GM21526 (cell line): ENCODE data around the gene ATG7.

Experiments
- ATAC-seq: cut with Tn5 transposase; IDR thresholded peaks from one replicate; pipeline ENCODE4 v1.9.1; 2021; ENCODE audit warnings: moderate library complexity; ENCODE audit not compliant: unreplicated experiment, low FRiP score

Gene ATG7

DNA sequence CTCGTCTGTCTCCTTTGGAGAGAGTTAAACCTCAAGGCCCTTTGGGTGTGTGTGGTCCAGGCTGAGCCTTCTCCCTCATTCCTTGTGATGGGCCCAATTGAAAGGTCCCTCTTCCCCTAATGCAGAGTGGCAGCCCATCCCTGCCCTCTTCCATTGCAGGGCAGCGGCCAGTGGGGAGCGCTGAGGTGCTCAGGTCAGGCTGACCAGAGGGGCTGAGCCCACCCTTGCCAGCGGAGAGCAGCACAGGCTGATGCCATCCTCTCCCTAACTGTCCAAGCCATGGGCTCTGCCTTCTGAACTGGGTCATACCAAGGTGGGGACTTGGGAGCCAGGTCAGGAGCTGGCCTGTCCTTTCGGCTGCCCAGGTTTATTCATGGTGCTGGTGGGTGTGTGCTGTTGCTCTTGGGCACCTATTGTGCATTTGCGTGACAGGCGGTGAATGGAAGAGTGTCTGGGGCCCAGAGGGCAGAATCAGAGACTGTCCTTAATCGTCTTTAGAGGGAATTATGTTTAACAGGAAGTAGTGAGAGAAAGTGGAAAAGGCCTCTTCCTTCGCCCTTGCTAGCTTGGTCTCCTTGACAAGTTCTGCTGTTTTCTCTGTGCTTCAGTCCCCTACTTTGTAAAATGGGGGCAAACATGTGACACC lies 274.6 kb downstream of the ATG7 start:
- ATAC-seq, result no peak

DNA sequence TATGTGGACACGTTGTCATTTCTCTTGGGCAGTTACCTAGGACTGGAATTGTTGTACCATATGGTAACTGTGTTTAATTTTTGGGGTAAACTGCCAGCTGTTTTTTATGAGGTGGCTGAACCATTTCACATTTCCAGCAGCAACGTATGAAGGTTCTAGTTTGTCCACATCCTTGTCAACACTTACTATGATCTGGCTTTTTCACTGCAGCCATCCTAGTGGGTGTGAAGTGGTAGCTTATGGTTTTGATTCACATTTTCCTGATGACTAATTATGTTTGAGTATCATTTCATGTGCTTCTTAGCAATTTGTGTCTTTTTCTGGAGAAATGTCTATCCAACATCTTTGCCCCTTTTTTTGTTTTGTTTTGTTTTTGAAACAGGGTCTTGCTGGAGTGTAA lies 275.3 kb downstream of the ATG7 start:
- ATAC-seq, result no peak

DNA sequence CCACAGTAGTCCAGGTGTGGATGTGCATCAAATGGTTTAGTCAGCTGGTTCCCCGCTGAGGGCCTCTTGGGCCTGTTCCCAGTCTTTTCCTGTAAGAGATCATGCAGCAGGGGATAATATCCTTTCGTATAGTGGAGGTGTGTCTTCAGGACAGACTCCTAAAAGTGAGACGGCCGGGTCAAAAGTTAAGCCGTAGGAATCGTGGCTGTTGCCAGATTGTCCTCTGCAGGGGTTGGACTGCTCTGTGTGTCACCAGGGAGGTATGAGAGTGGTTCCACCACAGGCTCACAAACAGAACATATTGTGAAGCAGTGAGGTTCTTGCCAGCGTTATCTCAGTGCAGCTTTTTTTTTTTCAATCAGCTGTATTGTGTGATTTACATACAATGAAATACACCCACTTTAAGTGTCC lies 276.5 kb downstream of the ATG7 start:
- no peak for ATAC-seq

DNA sequence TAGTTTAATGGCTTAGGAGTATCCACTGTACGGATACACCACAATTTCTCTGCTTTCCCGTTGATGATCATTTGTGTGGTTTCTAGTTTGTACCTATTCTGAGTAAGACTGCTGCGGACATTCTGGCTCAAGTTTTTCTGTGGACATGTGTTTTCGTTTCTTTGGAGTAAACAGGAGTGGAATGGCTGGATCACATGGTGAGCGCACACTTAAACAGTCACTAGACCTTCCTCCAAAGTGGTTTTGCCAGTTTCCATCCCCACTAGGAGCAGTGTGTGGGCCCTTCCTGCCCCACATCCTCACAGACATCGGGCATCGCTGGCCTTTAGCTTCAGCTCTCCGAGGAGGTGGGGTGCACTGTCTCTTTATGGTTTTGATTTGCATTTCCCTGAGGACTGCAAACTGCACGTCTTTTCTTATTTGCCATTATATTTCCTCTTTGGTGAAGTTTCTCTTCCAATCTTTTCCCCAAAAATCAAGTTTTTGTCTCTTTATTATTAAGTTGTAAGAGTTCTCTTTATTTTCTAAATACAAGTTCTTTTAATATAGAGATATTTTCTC lies 277.5 kb downstream of the ATG7 start:
- no peak for ATAC-seq

DNA sequence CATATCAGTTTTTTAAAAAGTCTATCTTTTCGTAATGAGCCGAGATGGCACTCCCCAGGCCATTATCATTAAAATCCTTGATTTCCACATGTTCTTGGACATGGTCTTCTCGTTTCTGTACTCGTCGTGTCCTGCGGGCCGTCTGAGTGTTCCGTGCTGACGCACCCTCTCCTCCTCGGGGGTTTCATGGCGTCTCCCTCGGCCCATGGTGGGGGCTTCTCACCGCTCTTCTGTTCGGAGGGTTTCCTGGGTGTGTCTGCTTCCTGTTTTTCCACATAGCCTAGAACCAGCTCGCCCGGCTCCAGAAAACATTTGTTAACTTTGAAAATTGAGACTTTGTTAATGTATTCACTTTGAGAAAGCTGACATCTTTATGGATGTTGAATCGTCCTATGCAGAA lies 278.8 kb downstream of the ATG7 start:
- ATAC-seq, result no peak

DNA sequence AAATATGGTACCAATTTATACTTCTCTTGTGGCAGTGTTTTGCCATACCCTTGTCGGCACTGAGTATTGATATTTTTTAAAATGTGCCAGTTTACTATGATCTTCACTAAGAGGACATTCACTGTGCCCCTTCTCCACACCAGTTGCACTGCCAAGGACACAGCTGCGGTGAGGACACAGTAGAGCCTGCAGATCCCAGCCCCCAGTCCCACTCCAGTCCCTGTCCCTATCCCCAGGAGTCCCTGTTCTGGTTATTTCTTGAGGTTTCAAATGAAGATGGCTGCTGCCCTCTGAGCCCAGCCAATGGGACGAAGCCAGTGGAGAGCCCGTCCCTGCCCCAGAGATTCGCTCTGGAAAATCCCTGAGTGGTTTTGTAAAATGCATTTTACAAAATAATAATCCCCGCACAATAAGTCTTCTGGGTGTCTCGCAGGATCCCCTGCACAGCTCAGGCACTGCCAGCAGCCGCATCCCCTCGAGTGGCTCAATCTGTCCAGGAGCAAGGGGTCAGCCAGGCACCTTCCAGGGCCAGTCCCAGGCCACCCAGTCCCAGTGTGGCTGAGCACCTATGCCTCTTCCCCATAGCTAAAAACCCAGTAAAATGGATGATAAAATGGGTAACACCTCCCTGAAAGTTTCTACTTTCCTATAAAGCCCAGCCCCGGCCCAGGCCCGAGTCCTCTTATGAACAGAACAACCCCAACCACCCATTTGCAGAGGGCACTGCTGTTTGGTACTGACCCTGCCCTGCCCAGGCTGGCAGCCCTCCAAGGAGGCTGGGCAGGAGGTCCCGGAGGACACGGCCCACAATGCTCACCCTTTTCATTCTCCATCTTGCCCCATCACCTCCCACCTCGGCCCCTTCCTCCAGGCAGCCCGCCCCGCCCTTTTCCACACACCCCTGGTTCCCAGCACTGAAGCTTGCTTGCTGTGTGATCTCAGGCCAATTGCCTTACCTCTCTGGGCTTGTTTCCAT lies 280.4 kb downstream of the ATG7 start:
- ATAC-seq, result no peak

DNA sequence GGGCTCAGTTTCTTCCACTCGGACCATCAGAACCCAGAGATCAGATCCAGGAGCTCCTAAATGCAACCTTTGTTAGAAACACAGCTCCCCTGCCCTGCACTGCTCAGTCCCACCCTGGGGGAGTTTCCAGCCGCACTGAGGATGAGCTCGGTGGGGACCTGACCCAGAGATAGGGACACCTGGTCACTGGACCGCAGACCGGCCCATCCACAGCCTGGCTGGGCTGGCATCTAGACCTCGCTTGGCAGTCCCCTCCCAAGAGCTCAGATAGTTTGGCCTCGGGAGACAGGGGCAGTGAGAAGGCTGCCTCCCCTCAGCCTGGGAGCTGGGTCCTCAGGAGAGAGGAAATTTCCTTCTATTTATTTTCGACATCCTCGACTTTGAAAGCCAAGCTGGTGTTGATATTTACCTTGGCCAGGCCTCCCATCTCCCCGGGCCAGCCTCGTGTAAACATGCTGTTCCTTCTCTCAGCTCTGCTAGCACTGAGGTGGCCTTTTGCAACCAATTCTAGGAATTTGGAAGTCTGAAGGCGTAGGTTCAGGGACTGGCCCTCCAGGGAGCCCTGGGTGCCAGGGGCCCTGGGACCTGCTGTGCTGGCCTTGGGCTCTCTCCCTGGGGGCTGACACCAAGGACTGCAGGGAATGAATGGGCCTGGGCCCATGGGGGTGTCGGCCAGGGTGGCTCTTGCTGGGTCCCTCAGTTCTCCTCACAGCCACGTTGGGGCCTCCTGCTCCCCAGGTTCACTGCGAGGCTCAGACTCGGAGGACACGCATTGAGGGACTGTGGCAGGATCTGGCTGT lies 281.4 kb downstream of the ATG7 start:
- ATAC-seq, result no peak

DNA sequence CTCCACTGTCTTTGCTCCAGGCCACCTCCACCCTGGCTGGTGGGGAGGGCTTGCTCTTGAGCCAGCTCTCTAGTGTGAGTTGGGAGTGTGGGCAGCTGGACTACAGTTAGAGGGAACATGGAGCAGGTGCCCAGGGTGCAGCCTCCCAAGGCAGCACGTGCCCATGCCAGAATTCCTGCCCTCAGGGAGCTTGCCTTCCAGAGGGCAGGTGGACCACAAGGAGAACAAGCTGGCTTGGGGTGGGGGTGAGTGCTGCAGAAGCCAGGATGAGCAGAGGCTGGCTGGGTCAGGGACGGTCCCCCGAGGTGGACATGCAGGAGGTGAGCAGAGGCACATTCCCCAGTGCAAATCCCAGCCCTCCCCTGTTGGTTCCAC lies 282.0 kb downstream of the ATG7 start:
- no peak for ATAC-seq

DNA sequence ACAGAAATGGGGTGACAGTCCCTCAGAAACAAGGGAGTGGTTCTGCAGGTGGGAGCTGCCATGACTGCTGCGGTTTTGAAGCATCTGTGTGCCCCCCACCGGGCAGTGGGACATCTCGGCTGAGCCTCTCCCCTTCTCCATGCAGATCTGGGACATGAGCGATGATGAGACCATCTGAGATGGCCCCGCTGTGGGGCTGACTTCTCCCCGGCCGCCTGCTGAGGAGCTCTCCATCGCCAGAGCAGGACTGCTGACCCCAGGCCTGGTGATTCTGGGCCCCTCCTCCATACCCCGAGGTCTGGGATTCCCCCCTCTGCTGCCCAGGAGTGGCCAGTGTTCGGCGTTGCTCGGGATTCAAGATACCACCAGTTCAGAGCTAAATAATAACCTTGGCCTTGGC lies 282.5 kb downstream of the ATG7 start:
- ATAC-seq, result no peak

GRCh38 chr3:11555211-11555782 lies 283.1 kb downstream of the ATG7 start:
- ATAC-seq, result no peak

DNA sequence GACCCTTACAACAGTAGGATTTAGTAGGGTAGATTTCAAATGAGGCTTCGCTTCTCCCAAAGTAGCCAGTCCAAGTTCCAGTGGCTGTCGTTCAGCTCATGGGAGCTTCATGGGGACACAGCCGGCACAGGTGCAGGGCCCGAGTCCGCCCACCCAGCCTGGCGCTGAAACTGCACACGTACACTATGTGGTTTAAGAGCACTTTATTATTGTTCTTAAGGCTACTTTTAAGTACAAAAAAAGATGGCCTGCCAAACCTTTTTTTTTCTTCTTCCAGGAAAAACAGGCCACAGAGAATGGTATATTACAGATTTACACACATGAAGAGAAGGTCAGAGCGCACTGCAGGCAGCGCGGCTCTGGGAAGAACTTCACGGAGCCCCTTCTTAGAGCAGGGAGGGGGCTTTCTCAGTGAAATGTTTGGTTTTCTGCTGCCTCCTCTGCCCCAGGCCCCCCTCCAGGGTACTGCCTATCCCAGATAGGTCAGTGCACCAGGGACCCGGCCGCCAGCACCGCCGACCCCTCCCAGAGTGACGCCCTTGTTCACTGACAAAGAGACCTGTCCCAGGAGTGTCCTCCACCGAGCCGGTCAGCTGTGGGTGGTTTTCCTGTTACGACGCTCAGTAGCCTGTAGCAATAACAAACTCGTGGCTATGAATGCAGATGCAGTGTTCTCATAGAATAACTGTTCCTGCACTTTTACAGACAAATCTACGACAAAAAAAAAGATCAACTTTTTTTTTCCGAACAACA lies 283.9 kb downstream of the ATG7 start:
- ATAC-seq, result no peak

- ATAC-seq, result no peak
These were observed 284.9 kb downstream of the ATG7 start for GRCh38 chr3:11556851-11557644.

DNA sequence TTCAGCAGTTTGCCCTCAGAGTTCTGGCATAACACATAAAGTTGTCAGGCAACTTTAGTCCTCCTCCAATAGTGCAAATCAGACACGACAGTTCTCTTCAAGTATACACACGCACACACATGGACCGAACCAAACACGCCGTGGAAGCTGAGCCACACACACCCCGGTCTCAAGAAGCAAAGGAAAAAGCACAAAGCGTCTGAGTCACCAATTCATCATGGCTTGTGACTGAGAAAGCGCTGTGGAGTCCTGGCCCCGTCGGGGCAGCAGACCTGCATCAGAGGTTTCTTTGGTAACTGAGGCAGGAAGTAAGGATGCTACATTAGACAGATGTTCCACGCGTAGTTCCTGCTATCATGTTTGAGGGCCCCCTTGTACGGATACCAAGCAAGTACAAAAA lies 285.8 kb downstream of the ATG7 start:
- ATAC-seq, result no peak

DNA sequence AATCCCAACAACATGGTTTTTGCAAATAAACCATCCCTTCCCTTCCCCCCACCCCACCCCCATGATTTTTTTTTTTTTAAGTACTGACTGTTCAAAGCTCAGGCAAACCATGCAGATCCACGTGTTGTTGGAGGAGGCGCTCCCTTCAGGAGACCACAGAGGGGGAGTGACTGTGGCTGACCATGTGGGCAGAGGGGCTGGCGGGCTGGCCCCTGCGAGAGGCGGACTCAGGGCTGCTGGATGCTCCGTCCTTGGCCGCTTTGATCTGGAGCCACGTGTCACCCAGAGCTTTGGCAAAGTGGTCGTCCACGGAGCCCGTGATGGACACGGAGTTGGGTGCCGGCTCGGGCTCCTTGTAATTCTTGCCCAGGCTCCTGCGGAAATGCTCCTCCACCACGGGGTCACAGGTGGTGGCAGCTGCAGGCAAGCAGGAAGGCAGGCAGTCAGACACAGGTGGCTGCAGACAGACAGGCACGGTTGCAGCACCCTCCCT lies 286.3 kb downstream of the ATG7 start:
- no peak for ATAC-seq

DNA sequence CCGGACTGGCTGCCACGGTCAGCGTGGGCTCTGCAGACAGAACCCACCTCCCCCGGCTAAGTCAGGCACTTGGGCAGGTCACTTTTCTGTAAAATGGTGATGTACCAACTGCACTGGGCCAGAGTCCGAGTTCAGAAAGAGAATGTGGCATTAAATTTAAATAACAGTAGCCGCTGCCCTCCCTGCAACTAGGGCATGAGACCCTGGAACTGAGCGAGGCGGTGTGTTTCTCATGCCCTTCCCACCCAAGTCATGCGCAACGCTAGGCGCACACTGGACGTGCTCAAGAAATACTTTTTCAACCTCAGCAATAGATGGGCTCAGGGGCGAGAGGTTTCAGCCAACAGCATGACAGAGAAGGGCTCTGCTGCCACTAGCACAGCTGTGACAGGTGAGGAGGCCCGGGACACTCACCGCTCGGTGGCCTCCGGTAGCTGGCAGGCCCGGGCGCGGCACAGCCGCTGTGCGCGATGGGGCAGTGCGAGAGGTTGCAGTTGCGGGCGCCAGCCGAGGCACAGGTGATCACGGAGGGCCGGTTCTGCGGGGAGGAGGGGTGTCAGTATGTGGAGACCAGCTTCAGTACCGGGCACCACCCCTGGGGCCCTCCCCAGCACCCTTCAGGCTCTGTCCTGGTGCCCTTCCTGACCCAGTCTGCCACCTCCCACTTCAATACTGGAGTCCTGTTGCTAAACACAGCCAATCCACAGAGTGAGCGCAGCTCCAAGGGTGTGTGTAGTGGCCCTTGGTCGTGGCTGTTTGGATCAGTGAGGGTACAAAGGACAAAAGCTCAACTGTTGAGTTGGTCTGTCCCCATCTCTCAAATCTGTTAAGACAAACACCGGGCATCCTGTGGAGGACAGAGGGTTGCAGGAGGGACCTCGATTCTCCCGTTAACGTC lies 287.0 kb downstream of the ATG7 start:
- ATAC-seq, result no peak

DNA sequence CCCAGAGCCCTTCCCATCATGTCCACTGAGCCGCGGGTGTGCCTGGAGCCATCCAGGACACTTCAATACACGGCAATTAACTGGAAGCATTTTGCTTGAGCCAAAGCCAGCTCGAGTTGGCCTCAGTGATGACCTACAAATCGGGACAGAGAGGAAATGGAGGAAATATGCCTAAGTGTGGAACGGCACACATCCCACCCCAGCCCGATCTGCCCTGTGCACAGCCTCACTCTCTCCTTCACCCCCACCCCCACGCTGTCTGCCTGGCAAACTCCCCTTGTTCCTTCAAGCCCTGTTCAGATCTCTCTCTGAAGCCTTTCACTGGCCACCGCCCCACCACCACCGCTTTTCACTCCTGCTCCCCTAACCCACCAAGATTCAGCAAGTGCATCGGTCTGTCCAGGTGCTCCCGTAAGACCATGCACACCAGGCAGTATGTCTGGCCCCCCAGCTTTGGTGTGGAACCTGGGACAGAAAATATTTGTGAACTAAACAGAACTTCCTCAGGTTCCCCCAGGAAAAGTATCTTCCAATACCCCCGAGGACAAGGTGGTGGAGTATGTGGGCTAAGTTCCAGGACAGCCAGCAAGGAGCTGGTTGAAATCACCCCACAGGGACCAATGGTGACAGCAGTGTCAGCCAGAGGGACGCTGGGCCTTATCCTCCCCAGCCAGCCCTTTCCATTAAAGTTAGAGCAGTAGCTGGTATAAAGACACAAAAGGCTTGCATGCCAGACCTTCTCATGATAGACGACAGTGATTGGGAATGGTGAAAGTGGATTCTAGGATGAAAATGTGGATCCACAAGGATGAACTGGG lies 287.8 kb downstream of the ATG7 start:
- ATAC-seq, result no peak

DNA sequence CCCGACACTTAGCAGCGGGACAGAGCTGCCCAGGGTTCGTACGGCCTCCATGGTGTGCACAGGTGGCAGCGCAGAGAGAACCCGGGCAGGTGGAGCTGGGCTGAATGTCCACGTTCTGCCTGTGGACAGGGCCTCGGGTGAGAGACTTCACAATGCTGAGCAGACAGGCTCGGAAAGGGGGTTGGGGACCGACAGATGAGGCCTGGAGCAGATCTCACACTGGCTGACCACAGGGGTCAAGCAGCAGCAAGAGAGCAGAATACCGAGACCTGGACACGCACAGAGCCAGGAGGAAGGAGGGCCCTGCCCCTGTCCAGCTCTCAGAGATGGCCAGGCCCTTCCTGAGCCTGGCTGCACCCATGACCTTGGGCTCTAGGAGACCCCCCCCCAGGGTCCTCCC lies 288.5 kb downstream of the ATG7 start:
- no peak for ATAC-seq
